ENCODE results near the gene LDB2. TPM values are rescaled to one million over a fixed set of nuclear protein-coding genes. Genes with fewer than 3 reads are reported as not detected.

Gene LDB2
- total and polyA plus RNA-seq, 2 of the 8 experiments (the other 6 are each of a cell fraction or from before 2014, with no cell fraction given): 57.0 to 140 TPM

DNA sequence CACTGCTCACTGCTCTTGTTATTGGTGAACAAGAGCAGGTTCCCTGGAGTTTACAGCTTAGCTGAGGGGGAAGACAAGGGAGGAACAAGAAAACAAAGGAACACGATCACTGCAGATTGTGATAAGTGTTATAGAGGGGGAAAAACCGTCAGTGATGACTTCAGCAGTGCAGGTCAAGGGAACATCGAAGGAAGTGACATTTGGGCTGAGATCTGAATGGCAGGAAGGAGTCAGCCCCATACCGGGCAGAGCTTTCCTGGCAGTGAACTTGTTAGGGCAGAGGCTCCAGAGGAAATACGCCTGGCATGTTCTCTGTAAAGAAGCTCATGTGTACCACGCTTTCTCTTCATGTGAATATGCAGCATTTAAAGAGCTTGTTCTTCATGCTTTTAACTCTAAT lies 78.1 kb downstream of the LDB2 start (continued):
- TF ChIP-seq, protein P1, sequence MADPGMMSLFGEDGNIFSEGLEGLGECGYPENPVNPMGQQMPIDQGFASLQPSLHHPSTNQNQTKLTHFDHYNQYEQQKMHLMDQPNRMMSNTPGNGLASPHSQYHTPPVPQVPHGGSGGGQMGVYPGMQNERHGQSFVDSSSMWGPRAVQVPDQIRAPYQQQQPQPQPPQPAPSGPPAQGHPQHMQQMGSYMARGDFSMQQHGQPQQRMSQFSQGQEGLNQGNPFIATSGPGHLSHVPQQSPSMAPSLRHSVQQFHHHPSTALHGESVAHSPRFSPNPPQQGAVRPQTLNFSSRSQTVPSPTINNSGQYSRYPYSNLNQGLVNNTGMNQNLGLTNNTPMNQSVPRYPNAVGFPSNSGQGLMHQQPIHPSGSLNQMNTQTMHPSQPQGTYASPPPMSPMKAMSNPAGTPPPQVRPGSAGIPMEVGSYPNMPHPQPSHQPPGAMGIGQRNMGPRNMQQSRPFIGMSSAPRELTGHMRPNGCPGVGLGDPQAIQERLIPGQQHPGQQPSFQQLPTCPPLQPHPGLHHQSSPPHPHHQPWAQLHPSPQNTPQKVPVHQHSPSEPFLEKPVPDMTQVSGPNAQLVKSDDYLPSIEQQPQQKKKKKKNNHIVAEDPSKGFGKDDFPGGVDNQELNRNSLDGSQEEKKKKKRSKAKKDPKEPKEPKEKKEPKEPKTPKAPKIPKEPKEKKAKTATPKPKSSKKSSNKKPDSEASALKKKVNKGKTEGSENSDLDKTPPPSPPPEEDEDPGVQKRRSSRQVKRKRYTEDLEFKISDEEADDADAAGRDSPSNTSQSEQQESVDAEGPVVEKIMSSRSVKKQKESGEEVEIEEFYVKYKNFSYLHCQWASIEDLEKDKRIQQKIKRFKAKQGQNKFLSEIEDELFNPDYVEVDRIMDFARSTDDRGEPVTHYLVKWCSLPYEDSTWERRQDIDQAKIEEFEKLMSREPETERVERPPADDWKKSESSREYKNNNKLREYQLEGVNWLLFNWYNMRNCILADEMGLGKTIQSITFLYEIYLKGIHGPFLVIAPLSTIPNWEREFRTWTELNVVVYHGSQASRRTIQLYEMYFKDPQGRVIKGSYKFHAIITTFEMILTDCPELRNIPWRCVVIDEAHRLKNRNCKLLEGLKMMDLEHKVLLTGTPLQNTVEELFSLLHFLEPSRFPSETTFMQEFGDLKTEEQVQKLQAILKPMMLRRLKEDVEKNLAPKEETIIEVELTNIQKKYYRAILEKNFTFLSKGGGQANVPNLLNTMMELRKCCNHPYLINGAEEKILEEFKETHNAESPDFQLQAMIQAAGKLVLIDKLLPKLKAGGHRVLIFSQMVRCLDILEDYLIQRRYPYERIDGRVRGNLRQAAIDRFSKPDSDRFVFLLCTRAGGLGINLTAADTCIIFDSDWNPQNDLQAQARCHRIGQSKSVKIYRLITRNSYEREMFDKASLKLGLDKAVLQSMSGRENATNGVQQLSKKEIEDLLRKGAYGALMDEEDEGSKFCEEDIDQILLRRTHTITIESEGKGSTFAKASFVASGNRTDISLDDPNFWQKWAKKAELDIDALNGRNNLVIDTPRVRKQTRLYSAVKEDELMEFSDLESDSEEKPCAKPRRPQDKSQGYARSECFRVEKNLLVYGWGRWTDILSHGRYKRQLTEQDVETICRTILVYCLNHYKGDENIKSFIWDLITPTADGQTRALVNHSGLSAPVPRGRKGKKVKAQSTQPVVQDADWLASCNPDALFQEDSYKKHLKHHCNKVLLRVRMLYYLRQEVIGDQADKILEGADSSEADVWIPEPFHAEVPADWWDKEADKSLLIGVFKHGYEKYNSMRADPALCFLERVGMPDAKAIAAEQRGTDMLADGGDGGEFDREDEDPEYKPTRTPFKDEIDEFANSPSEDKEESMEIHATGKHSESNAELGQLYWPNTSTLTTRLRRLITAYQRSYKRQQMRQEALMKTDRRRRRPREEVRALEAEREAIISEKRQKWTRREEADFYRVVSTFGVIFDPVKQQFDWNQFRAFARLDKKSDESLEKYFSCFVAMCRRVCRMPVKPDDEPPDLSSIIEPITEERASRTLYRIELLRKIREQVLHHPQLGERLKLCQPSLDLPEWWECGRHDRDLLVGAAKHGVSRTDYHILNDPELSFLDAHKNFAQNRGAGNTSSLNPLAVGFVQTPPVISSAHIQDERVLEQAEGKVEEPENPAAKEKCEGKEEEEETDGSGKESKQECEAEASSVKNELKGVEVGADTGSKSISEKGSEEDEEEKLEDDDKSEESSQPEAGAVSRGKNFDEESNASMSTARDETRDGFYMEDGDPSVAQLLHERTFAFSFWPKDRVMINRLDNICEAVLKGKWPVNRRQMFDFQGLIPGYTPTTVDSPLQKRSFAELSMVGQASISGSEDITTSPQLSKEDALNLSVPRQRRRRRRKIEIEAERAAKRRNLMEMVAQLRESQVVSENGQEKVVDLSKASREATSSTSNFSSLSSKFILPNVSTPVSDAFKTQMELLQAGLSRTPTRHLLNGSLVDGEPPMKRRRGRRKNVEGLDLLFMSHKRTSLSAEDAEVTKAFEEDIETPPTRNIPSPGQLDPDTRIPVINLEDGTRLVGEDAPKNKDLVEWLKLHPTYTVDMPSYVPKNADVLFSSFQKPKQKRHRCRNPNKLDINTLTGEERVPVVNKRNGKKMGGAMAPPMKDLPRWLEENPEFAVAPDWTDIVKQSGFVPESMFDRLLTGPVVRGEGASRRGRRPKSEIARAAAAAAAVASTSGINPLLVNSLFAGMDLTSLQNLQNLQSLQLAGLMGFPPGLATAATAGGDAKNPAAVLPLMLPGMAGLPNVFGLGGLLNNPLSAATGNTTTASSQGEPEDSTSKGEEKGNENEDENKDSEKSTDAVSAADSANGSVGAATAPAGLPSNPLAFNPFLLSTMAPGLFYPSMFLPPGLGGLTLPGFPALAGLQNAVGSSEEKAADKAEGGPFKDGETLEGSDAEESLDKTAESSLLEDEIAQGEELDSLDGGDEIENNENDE (IDR thresholded peaks at IDR 0.05; ENCODE audit: insufficient replicate concordance, low read length): no peak
- no peak for TF ChIP-seq TAF7 (optimal IDR thresholded peaks at IDR 0.05; ENCODE audit: borderline replicate concordance, low read depth, low read length)
- no peak for TF ChIP-seq NANOG (IDR thresholded peaks at IDR 0.05; ENCODE audit: insufficient read depth, low read depth, low read length, poor library complexity, severe bottlenecking)
- no peak for TF ChIP-seq FOSL1 (IDR thresholded peaks at IDR 0.05; ENCODE audit: insufficient read depth, low read depth, low read length)
- no peak for TF ChIP-seq CBX5 (IDR thresholded peaks at IDR 0.05; ENCODE audit: low read depth, low read length)
- TF ChIP-seq RBBP5 (IDR thresholded peaks at IDR 0.05; ENCODE audit: borderline replicate concordance, low read depth, low read length): no peak
- TF ChIP-seq SRF (IDR thresholded peaks at IDR 0.05; ENCODE audit: low read depth, low read length): no peak
- TF ChIP-seq, protein P2, sequence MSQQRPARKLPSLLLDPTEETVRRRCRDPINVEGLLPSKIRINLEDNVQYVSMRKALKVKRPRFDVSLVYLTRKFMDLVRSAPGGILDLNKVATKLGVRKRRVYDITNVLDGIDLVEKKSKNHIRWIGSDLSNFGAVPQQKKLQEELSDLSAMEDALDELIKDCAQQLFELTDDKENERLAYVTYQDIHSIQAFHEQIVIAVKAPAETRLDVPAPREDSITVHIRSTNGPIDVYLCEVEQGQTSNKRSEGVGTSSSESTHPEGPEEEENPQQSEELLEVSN (IDR thresholded peaks at IDR 0.05): no peak
- no peak for TF ChIP-seq RNF2 (IDR thresholded peaks at IDR 0.05; ENCODE audit: borderline replicate concordance, low read depth, low read length, missing control alignments, poor library complexity, severe bottlenecking)
- no peak for TF ChIP-seq SP1 (IDR thresholded peaks at IDR 0.05; ENCODE audit: low read depth, low read length)

All from H1 (cell line).